ENCODE measurements around the gene OSR1. TPM values are rescaled to one million over a fixed set of nuclear protein-coding genes. Genes with fewer than 3 reads are reported as not detected.

The OSR1 gene
- total and polyA plus RNA-seq, 7 donors: 0.69 to 33.0 (median 7.8) TPM

- H3K4me3 ChIP-seq: no peak overlapping the region
- H3K36me3 ChIP-seq: peaks cover 0 to 8% (median 0%) of the 10 kb centered on the region in 4 donors
- intact Hi-C loops (cut with DNase I): no loop called here
- no peak overlapping the region for H3K27ac ChIP-seq
- no peak for DNase-seq
- 29 to 90% methylated on average over 1 of the region's 1 CpG for WGBS, 2 donors
- H3K4me1 ChIP-seq: no peaks in the 10 kb centered on the region
- no peaks in the 10 kb centered on the region for H3K9me3 ChIP-seq
- H3K27me3 ChIP-seq: no peaks in the 10 kb centered on the region
- TF ChIP-seq POLR2A (IDR thresholded peaks at IDR 0.05): no peak
- TF ChIP-seq EP300 (IDR thresholded peaks at IDR 0.05): no peak
Measured at GRCh38 chr2:19337202-19337601, 21.2 kb downstream of the OSR1 start.

- H3K36me3 ChIP-seq: peaks cover 0 to 8% (median 0%) of the 10 kb centered on the region in 4 donors
- no peak overlapping the region for H3K4me3 ChIP-seq
- TF ChIP-seq EP300 (IDR thresholded peaks at IDR 0.05): no peak
- TF ChIP-seq POLR2AphosphoS5 (IDR thresholded peaks at IDR 0.05): no peak
- no peak for TF ChIP-seq POLR2A (IDR thresholded peaks at IDR 0.05)
- TF ChIP-seq CTCF (IDR thresholded peaks at IDR 0.05): no peak
- no peaks in the 10 kb centered on the region for H3K27me3 ChIP-seq
- WGBS, 2 donors: 94 to 96% methylated on average over 3 of the region's 3 CpGs
- intact Hi-C loops (cut with DNase I): no loop called here
- no peak overlapping the region for H3K27ac ChIP-seq
- no peak for DNase-seq
- H3K4me1 ChIP-seq: no peaks in the 10 kb centered on the region
- H3K9me3 ChIP-seq: no peaks in the 10 kb centered on the region
Measured at GRCh38 chr2:19336781-19337180, 21.6 kb downstream of the OSR1 start.

- DNase-seq: no peak
- H3K9me3 ChIP-seq: no peaks in the 10 kb centered on the region
- H3K27me3 ChIP-seq: no peaks in the 10 kb centered on the region
- 68 to 76% methylated on average over 2 of the region's 2 CpGs for WGBS, 2 donors
- TF ChIP-seq POLR2A (IDR thresholded peaks at IDR 0.05): no peak
- no peak for TF ChIP-seq EP300 (IDR thresholded peaks at IDR 0.05)
- no peak for TF ChIP-seq CTCF (IDR thresholded peaks at IDR 0.05)
- TF ChIP-seq POLR2AphosphoS5 (IDR thresholded peaks at IDR 0.05): no peak
- no peaks in the 10 kb centered on the region for H3K4me1 ChIP-seq
- intact Hi-C loops (cut with DNase I): no loop called here
- H3K27ac ChIP-seq: no peak overlapping the region
- H3K4me3 ChIP-seq: no peak overlapping the region
- no peaks in the 10 kb centered on the region for H3K36me3 ChIP-seq
Measured at GRCh38 chr2:19332503-19332902, 25.9 kb downstream of the OSR1 start.

GRCh38 chr2:19331450-19331849 lies 27.0 kb downstream of the OSR1 start:
- Histone ChIP-seq H3K27ac (no peak overlapping the region), H3K36me3 (no peaks in the 10 kb centered on the region), H3K9me3 (no peaks in the 10 kb centered on the region), H3K4me1 (no peaks in the 10 kb centered on the region), H3K27me3 (no peaks in the 10 kb centered on the region), H3K4me3 (no peak overlapping the region)
- intact Hi-C loops (cut with DNase I): no loop called here
- TF ChIP-seq POLR2AphosphoS5 (IDR thresholded peaks at IDR 0.05): no peak
- TF ChIP-seq EP300 (IDR thresholded peaks at IDR 0.05): no peak
- TF ChIP-seq CTCF (IDR thresholded peaks at IDR 0.05): no peak
- no peak for TF ChIP-seq POLR2A (IDR thresholded peaks at IDR 0.05)
- DNase-seq: no peak

- no peaks in the 10 kb centered on the region for H3K27me3 ChIP-seq
- TF ChIP-seq CTCF (IDR thresholded peaks at IDR 0.05) (no peak), POLR2A (IDR thresholded peaks at IDR 0.05) (no peak), EP300 (IDR thresholded peaks at IDR 0.05) (no peak), POLR2AphosphoS5 (IDR thresholded peaks at IDR 0.05) (no peak)
- no peaks in the 10 kb centered on the region for H3K4me1 ChIP-seq
- no peaks in the 10 kb centered on the region for H3K36me3 ChIP-seq
- intact Hi-C loops (cut with DNase I): no loop called here
- H3K9me3 ChIP-seq: no peaks in the 10 kb centered on the region
- no peak overlapping the region for H3K4me3 ChIP-seq
- DNase-seq: no peak
- no peak overlapping the region for H3K27ac ChIP-seq
- WGBS, 2 donors: 95 to 96% methylated on average over 5 of the region's 5 CpGs
Measured at GRCh38 chr2:19330436-19330835, 28.0 kb downstream of the OSR1 start.
